ENCODE results near the gene PPP1R9B. TPM values are rescaled to one million over a fixed set of nuclear protein-coding genes. Genes with fewer than 3 reads are reported as not detected.

Gene PPP1R9B
- total RNA-seq, 1 experiment from 2014 or later = 15.0 TPM

- H3K27me3 ChIP-seq (ENCODE audit: control insufficient read depth, insufficient read depth, low read length) = no peaks in the 10 kb centered on the region
- H3K36me3 ChIP-seq (replicated peaks; ENCODE audit: control insufficient read depth, insufficient read depth, low read length) = no peaks in the 10 kb centered on the region
- peak overlapping the region; percentile 16; the same call in 1 of the 2 replicates for H3K4me3 ChIP-seq (ENCODE audit: insufficient read depth, low read depth, low read length)
- DNase-seq = peak; percentile 76
Measured at GRCh38 chr17:50100921-50101345, 49.5 kb downstream of the PPP1R9B start.

GRCh38 chr17:50100480-50100883 is 50.0 kb downstream of the PPP1R9B start:
- DNase-seq = no peak
- Histone ChIP-seq H3K36me3 (replicated peaks; ENCODE audit: control insufficient read depth, insufficient read depth, low read length) (no peaks in the 10 kb centered on the region), H3K27me3 (ENCODE audit: control insufficient read depth, insufficient read depth, low read length) (no peaks in the 10 kb centered on the region), H3K4me3 (ENCODE audit: insufficient read depth, low read depth, low read length) (no peak overlapping the region)

GRCh38 chr17:50099003-50099402 is 51.5 kb downstream of the PPP1R9B start:
- DNase-seq = no peak
- Histone ChIP-seq H3K4me3 (ENCODE audit: insufficient read depth, low read depth, low read length) (no peak overlapping the region), H3K27me3 (ENCODE audit: control insufficient read depth, insufficient read depth, low read length) (no peaks in the 10 kb centered on the region), H3K36me3 (replicated peaks; ENCODE audit: control insufficient read depth, insufficient read depth, low read length) (no peaks in the 10 kb centered on the region)

- Histone ChIP-seq H3K27me3 (ENCODE audit: control insufficient read depth, insufficient read depth, low read length) (no peaks in the 10 kb centered on the region), H3K4me3 (ENCODE audit: insufficient read depth, low read depth, low read length) (no peak overlapping the region), H3K36me3 (replicated peaks; ENCODE audit: control insufficient read depth, insufficient read depth, low read length) (no peaks in the 10 kb centered on the region)
- DNase-seq = no peak
Measured at GRCh38 chr17:50098583-50098982, 51.9 kb downstream of the PPP1R9B start.

- no peaks in the 10 kb centered on the region for H3K36me3 ChIP-seq (replicated peaks; ENCODE audit: control insufficient read depth, insufficient read depth, low read length)
- H3K27me3 ChIP-seq (ENCODE audit: control insufficient read depth, insufficient read depth, low read length) = no peaks in the 10 kb centered on the region
- DNase-seq = no peak
- no peak overlapping the region for H3K4me3 ChIP-seq (ENCODE audit: insufficient read depth, low read depth, low read length)
Measured at GRCh38 chr17:50097926-50098325, 52.6 kb downstream of the PPP1R9B start.

- H3K27me3 ChIP-seq (ENCODE audit: control insufficient read depth, insufficient read depth, low read length) = no peaks in the 10 kb centered on the region
- no peak overlapping the region for H3K4me3 ChIP-seq (ENCODE audit: insufficient read depth, low read depth, low read length)
- no peak for DNase-seq
- no peaks in the 10 kb centered on the region for H3K36me3 ChIP-seq (replicated peaks; ENCODE audit: control insufficient read depth, insufficient read depth, low read length)
Measured at GRCh38 chr17:50097455-50097854, 53.0 kb downstream of the PPP1R9B start.

- H3K27me3 ChIP-seq (ENCODE audit: control insufficient read depth, insufficient read depth, low read length) = no peaks in the 10 kb centered on the region
- H3K4me3 ChIP-seq (ENCODE audit: insufficient read depth, low read depth, low read length) = no peak overlapping the region
- no peak for DNase-seq
- H3K36me3 ChIP-seq (replicated peaks; ENCODE audit: control insufficient read depth, insufficient read depth, low read length) = no peaks in the 10 kb centered on the region
Measured at GRCh38 chr17:50096758-50097157, 53.7 kb downstream of the PPP1R9B start.

GRCh38 chr17:50096092-50096491 is 54.4 kb downstream of the PPP1R9B start:
- Histone ChIP-seq H3K27me3 (ENCODE audit: control insufficient read depth, insufficient read depth, low read length) (no peaks in the 10 kb centered on the region), H3K4me3 (ENCODE audit: insufficient read depth, low read depth, low read length) (peak overlapping the region; percentile 88), H3K36me3 (replicated peaks; ENCODE audit: control insufficient read depth, insufficient read depth, low read length) (no peaks in the 10 kb centered on the region)
- DNase-seq = peak; percentile 39

- H3K27me3 ChIP-seq (ENCODE audit: control insufficient read depth, insufficient read depth, low read length) = no peaks in the 10 kb centered on the region
- H3K36me3 ChIP-seq (replicated peaks; ENCODE audit: control insufficient read depth, insufficient read depth, low read length) = no peaks in the 10 kb centered on the region
- peak; percentile 83 for DNase-seq
- H3K4me3 ChIP-seq (ENCODE audit: insufficient read depth, low read depth, low read length) = peak overlapping the region; percentile 88
Measured at GRCh38 chr17:50095626-50096037, 54.8 kb downstream of the PPP1R9B start.

GRCh38 chr17:50094753-50095619 is 55.5 kb downstream of the PPP1R9B start, which contains the start of gene PDK2:
Gene PDK2 (plus strand): TSS chr17:50095351. CDS start chr17:50095436, 85 bp downstream.
- Histone ChIP-seq H3K27me3 (ENCODE audit: control insufficient read depth, insufficient read depth, low read length) (no peaks in the 10 kb centered on the region), H3K36me3 (replicated peaks; ENCODE audit: control insufficient read depth, insufficient read depth, low read length) (no peaks in the 10 kb centered on the region), H3K4me3 (ENCODE audit: insufficient read depth, low read depth, low read length) (peak within 1 kb of the TSS; percentile 88)
- DNase-seq = peak; percentile 99

- DNase-seq = peak; percentile 89
- Histone ChIP-seq H3K36me3 (replicated peaks; ENCODE audit: control insufficient read depth, insufficient read depth, low read length) (no peaks in the 10 kb centered on the region), H3K27me3 (ENCODE audit: control insufficient read depth, insufficient read depth, low read length) (no peaks in the 10 kb centered on the region), H3K4me3 (ENCODE audit: insufficient read depth, low read depth, low read length) (peak overlapping the region; percentile 88)
Measured at GRCh38 chr17:50094243-50094752, 56.2 kb downstream of the PPP1R9B start.

- no peak for DNase-seq
- Histone ChIP-seq H3K4me3 (ENCODE audit: insufficient read depth, low read depth, low read length) (no peak overlapping the region), H3K36me3 (replicated peaks; ENCODE audit: control insufficient read depth, insufficient read depth, low read length) (no peaks in the 10 kb centered on the region), H3K27me3 (ENCODE audit: control insufficient read depth, insufficient read depth, low read length) (no peaks in the 10 kb centered on the region)
Measured at GRCh38 chr17:50093807-50094206, 56.7 kb downstream of the PPP1R9B start.

GRCh38 chr17:50093246-50093645 is 57.2 kb downstream of the PPP1R9B start:
- H3K27me3 ChIP-seq (ENCODE audit: control insufficient read depth, insufficient read depth, low read length) = no peaks in the 10 kb centered on the region
- DNase-seq = no peak
- no peak overlapping the region for H3K4me3 ChIP-seq (ENCODE audit: insufficient read depth, low read depth, low read length)

GRCh38 chr17:50091918-50092285 is 58.6 kb downstream of the PPP1R9B start:
- no peaks in the 10 kb centered on the region for H3K27me3 ChIP-seq (ENCODE audit: control insufficient read depth, insufficient read depth, low read length)
- DNase-seq = no peak
- no peak overlapping the region for H3K4me3 ChIP-seq (ENCODE audit: insufficient read depth, low read depth, low read length)
- H3K36me3 ChIP-seq (replicated peaks; ENCODE audit: control insufficient read depth, insufficient read depth, low read length) = no peaks in the 10 kb centered on the region

More at GRCh38 chr17:50093246-50093645, 57.2 kb downstream of the PPP1R9B start:
- no peaks in the 10 kb centered on the region for H3K36me3 ChIP-seq (replicated peaks; ENCODE audit: control insufficient read depth, insufficient read depth, low read length)

Measured in H7 (cell line).